HEK293T (cell line): ENCODE results near the gene RAD51B.

ENCODE experiments used
- BHLHE40 ChIP-seq: fragments of 450-650 bp; IDR thresholded peaks from 2 replicates; pipeline ENCODE4 v1.6.1; 2016; ENCODE audit warnings: mild to moderate bottlenecking, moderate library complexity, borderline replicate concordance
- CTBP1 ChIP-seq: fragments of 450-650 bp; IDR thresholded peaks from 2 replicates; pipeline ENCODE4 v1.6.1; 2016; ENCODE audit warnings: borderline replicate concordance
- ELF4 ChIP-seq: fragments of 450-650 bp; IDR thresholded peaks from 2 replicates; pipeline ENCODE4 v1.6.1; 2017; ENCODE audit warnings: antibody characterized with exemption
- FOXA1 ChIP-seq: fragments of 450-650 bp; IDR thresholded peaks from 2 replicates; pipeline ENCODE4 v1.6.1; 2016; ENCODE audit warnings: mild to moderate bottlenecking
- FOXK2 ChIP-seq: fragments of 450-650 bp; IDR thresholded peaks from 2 replicates; pipeline ENCODE4 v1.6.1; 2016; ENCODE audit warnings: mild to moderate bottlenecking
- FOXM1 ChIP-seq: fragments of 450-650 bp; IDR thresholded peaks from 2 replicates; pipeline ENCODE4 v1.6.1; 2017; ENCODE audit warnings: mild to moderate bottlenecking, borderline replicate concordance
- HDGF ChIP-seq: fragments of 450-650 bp; IDR thresholded peaks from 2 replicates; pipeline ENCODE4 v1.6.1; 2017; ENCODE audit warnings: antibody characterized with exemption, borderline replicate concordance
- NFRKB ChIP-seq: fragments of 450-650 bp; IDR thresholded peaks from 2 replicates; pipeline ENCODE4 v1.6.1; 2016; ENCODE audit warnings: mild to moderate bottlenecking, moderate library complexity
- SP1 ChIP-seq: fragments of 450-650 bp; IDR thresholded peaks from 2 replicates; pipeline ENCODE4 v1.6.1; 2017
- SUZ12 ChIP-seq: fragments of 450-650 bp; IDR thresholded peaks from 2 replicates; pipeline ENCODE4 v1.6.1; 2016; ENCODE audit warnings: mild to moderate bottlenecking
- TARDBP ChIP-seq: fragments of 450-650 bp; IDR thresholded peaks from 2 replicates; pipeline ENCODE4 v1.6.1; 2016
- ZNF384 ChIP-seq: fragments of 450-650 bp; IDR thresholded peaks from 2 replicates; pipeline ENCODE4 v1.6.1; 2016

GRCh38 chr14:68679301-68679700 lies 859.7 kb downstream of the RAD51B start:
- no peak for TF ChIP-seq BHLHE40
- TF ChIP-seq HDGF: no peak
- TF ChIP-seq SUZ12: no peak
- TF ChIP-seq TARDBP: no peak
- no peak for TF ChIP-seq FOXK2
- no peak for TF ChIP-seq FOXA1
- TF ChIP-seq CTBP1: no peak
- no peak for TF ChIP-seq SP1
- TF ChIP-seq NFRKB: no peak
- TF ChIP-seq ZNF384: no peak
- TF ChIP-seq ELF4: no peak
- no peak for TF ChIP-seq FOXM1
